Measurements from ENCODE around the gene CSNK1G1.
"Not testable (repeated sequence)": the region's sequence is repeated elsewhere in the genome, so short reads cannot be mapped to it uniquely, and the experiment has no call there.

The CSNK1G1 gene

DNA sequence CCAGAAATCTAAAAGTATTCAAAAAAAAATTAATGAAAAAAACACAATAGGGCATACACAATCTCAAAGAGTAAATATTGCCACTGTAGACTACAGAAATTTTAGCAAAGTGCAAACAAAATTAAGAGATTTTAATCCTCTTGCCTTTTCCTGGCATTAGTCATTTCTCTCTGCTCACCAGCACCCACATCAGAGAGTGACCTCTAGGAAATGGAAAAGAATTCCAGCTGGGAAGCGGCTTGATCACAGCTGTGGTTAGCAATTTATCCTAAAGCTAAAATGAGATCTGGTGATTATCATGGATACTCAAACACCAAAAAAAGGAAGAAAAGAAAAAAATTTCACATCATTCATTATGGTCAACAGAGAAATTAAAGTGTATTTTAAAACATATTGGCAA, 7.5 kb downstream of the CSNK1G1 start:
- peak; percentile 62 for DNase-seq

- DNase-seq = not testable (repeated sequence)
These were observed 9.7 kb downstream of the CSNK1G1 start for GRCh38 chr15:64346242-64346641.

GRCh38 chr15:64344651-64345294, 11.2 kb downstream of the CSNK1G1 start:
- DNase-seq = peak; percentile 74

DNA sequence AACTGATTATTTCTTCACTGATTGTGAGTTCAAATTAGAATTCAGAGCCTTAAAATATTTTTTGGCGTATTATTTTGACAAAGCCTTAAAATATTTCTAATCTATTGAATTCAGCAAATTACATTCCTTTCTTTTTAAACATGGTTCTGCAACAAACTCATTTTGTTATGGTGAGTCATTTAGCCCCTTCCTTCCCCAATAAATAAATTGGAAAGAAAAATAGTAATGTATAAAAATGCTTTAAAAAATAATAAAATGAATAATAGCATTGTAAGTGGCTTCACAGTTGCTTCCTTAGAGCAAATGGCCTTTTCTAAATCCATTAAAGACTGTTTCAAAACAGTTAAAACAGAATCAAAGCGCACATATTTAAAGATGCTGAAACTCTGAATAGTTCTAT, 12.1 kb downstream of the CSNK1G1 start:
- peak; percentile 30 for DNase-seq

DNA sequence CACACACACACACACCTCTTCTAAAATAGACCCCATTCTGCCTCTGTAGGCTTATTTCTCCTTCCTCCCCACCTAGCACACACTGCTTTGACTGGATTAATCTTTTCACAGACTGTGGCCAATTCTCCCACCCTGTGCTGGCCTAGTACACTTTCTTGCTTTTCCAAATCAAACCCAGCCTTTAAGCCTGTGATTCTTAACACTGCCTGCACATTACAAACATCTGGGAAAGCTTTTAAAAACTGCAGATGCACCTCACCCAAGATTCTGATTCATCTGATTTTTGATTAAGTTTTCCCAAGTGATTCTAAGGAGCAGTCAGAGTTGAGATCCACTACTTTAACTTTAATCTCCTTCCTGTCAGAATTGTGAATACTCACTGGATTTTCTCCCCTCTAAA, 12.8 kb downstream of the CSNK1G1 start:
- peak; percentile 53 for DNase-seq

GRCh38 chr15:64341961-64342360, 14.0 kb downstream of the CSNK1G1 start:
- no peak for DNase-seq

GRCh38 chr15:64340355-64340754, 15.6 kb downstream of the CSNK1G1 start:
- DNase-seq = no peak

DNA sequence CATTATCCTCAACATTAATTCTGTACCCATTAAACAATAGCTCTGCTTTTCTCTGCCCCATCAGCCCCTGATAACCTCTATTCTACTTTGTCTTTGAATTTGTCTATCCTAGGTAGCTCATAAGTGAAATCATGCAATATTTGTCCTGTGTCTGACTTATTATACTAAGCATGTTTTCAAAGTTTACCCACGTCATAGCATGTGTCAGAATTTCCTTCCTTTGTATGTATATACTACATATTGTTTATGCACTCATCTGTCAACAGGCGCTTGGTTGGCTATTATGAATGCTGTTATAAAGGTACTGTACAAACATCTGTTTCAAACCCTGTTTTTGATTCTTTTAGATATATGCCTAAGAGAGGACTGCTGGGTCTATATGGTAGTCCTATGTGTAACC, 18.2 kb downstream of the CSNK1G1 start:
- no peak for DNase-seq

GRCh38 chr15:64333986-64334929, 21.7 kb downstream of the CSNK1G1 start:
- no peak for DNase-seq

GRCh38 chr15:64333516-64333915, 22.5 kb downstream of the CSNK1G1 start:
- no peak for DNase-seq

DNA sequence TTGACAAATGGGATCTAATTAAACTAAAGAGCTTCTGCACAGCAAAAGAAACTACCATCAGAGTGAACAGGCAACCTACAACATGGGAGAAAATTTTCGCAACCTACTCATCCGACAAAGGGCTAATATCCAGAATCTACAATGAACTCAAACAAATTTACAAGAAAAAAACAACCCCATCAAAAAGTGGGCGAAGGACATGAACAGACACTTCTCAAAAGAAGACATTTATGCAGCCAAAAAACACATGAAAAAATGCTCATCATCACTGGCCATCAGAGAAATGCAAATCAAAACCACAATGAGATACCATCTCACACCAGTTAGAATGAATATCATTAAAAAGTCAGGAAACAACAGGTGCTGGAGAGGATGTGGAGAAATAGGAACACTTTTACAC, 24.3 kb downstream of the CSNK1G1 start:
- not testable (repeated sequence) for DNase-seq

- not testable (repeated sequence) for DNase-seq
These were observed 29.0 kb downstream of the CSNK1G1 start for GRCh38 chr15:64326975-64327374.

- DNase-seq = not testable (repeated sequence)
These were observed 29.5 kb downstream of the CSNK1G1 start for GRCh38 chr15:64326458-64326857.

DNA sequence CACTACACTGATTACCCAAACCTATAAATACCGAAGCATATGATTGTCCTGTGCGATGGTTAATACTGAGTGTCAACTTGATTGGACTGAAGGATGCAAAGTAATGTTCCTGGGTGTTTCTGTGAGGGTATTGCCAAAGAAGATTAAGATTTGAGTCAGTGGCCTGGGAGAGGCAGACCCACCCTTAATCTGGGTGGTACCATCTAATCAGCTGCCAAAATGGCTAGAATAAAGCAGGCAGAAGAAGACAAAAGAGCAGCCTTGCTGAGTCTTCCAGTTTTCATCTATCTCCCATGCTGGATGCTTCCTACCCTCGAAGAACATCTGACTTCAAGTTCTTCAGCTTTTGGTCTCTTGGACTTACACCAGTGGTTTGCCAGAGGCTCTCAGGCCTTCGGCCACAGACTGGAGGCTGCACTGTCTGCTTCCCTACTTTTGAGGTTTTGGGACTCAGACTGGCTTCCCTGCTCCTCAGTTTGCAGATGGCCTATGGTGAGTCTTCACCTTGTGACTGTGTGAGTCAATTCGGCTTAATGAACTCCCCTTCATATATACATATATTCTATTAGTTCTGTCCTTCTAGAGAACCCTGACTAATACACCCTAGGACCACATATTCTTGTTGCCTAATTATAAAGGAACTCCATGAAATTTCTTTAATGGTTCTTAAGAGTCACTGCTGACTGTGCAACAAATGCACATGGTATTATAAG, 31.7 kb downstream of the CSNK1G1 start:
- no peak for DNase-seq

DNA sequence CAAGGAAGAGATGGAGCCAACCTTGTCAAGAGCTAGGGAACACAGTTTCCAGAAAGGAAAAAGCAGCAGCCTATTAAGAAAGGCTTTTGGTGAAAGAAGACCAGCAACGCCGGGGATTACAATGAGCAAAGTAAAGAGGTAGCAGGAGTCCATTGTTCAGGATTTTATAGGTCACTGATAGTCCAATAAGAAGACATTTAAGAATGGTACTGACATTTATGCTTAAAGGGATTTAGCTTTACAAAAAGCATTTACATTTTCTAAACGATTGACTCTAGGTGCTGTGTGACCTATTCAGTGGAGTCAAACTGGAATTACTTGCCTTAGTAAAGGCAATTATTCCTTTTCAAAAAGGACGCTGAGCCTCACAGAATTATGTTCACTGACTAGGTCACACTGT, 40.8 kb downstream of the CSNK1G1 start:
- DNase-seq = no peak

DNA sequence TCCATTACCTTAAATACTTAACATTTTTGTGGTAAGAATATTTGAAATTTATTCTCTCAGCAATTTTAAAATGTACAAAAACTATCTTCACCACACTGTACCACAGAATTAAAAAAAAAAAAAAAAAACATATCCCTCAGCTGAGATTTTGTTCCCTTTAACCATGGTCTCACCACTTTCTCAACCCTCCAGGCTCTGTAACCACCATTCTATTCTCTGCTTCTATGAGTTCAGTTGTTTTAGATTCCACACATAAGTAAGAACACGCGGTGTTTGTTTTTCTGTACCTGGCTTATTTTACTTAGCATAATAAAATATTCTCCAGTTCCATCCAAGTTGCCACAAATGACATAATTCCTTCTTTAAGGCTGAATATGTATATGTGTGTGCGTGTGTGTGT, 41.5 kb downstream of the CSNK1G1 start:
- peak; percentile 2 for DNase-seq

GRCh38 chr15:64311566-64311965, 44.4 kb downstream of the CSNK1G1 start:
- DNase-seq = no peak

DNA sequence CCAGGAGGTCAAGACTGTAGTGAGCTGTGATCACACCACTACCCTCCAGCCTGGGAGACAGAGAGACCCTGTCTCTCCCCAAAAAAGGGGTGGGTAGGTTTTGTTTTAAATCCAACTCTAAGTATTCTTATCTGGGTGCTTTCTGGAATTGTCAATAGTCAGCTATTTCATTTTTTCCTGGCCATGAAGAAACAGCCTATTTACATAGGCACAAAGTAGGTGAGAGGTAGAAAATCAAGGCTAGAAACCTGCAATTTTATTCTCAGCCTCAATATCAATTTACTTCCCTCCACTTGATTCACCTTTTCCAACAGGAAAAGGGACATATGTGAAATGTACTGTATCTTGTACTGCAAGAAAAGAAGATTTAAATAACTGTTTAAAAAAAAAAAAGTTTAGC, 45.9 kb downstream of the CSNK1G1 start:
- no peak for DNase-seq

DNA sequence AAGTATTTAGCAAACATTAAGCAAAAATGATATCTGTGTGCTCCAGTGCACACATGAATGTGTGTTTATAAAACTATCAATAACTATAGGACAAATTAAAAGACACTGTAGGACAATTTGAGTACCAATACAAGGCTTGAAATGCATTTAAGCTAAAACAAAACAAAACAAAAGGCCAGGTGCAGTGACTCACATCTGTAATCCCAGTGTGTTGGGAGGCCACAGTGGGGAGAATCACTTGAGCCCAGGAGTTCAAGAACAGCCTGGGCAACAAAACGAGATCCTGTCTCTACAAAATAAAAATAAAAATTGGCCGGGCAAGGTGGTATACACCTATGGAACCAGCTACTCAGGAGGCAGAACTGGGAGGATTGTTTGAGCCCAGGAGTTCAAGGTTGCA, 50.7 kb downstream of the CSNK1G1 start:
- DNase-seq = no peak

DNA sequence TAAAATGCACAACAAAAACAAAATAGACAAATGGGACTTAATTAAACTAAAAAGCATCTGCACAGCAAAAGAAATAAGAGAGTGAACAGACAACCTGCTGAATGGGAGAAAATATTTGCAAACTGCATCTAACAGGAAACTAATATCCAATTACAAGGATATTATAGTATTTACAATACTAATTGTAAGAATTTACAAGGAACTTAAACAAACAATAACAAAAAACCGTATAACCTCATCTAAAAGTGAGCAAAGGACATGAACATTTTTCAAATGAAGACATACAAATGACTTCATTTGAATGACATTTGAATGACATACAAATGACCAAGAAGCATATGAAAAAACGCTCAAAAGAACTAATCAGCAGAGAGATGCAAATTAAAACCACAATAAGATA, 66.4 kb downstream of the CSNK1G1 start:
- no peak for DNase-seq

GRCh38 chr15:64288999-64289398, 67.0 kb downstream of the CSNK1G1 start:
- peak; percentile 8 for DNase-seq

DNA sequence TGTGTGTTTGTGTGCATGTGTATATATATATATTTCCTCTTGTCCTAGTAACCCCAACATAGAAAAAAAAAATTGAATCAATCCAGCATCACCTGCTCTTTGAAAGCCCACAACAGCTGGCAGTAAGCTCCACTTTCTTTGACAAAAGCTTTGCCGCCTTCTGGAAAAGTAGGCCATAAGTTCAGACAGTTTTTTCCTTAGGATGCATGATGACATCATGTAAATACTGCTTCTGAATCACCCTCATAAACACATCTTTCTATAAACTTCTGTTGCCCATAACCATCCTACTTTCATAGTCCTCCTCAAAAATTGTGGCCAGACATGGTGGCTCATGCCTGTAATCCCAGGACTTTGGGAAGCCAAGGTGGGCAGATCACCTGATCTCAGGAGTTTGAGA, 67.4 kb downstream of the CSNK1G1 start:
- DNase-seq = peak; percentile 31

GRCh38 chr15:64287953-64288352, 68.0 kb downstream of the CSNK1G1 start:
- DNase-seq = no peak

- DNase-seq = no peak
These were observed 69.5 kb downstream of the CSNK1G1 start for GRCh38 chr15:64286473-64286872.
